ENCODE results near the gene MYH15.
A peak's percentile ranks its signal among the peaks of the same experiment; 100 is the strongest.

- TF ChIP-seq MEF2A (IDR thresholded peaks at IDR 0.05; ENCODE audit: insufficient read depth, low read depth, low read length) (peak; percentile 33; the same call in 1 of the 2 replicates), ZZZ3 (IDR thresholded peaks at IDR 0.05; ENCODE audit: control insufficient read depth, insufficient read length, low read depth) (no peak), REST (IDR thresholded peaks at IDR 0.05; ENCODE audit: low read depth, low read length) (no peak), PKNOX1 (IDR thresholded peaks at IDR 0.05) (no peak), FOS (IDR thresholded peaks at IDR 0.05; ENCODE audit: borderline replicate concordance, extremely low read depth, insufficient read length) (no peak)
These were observed 167.4 kb downstream of the MYH15 start for GRCh38 chr3:108342837-108343486.

All from GM12878 (cell line).